SJSA1 (cell line): ENCODE data around the gene RGS1. TPM values are rescaled to one million over a fixed set of nuclear protein-coding genes. Genes with fewer than 3 reads are reported as not detected.

ENCODE experiments used
- total RNA-seq: library from RNA; depleted of rRNA; stranded (reverse); fragments of >200 nt; shearing (Covaris generic); gene quantifications from 2 replicates; pipeline ENCODE4 v1.2.3, GENCODE V29; 2014; rRNA removed

The RGS1 gene
- total RNA-seq, 1 experiment from 2014 or later, result not detected

Other genes starting within 250 kb of the RGS1 start
- gene RGS13, start 60.4 kb downstream of the RGS1 start, total RNA-seq, result not detected in 2 replicates
- gene RGS2, start 233.3 kb downstream of the RGS1 start, total RNA-seq, result 2.1 and 4.7 TPM in 2 replicates